GM12865 (cell line): Measurements from ENCODE around the gene SCAF8.

Experiments used
- DNase-seq: peaks from one replicate; pipeline ENCODE4 v3.0.0; 2010; ENCODE audit warnings: low read depth
- H3K4me3 ChIP-seq: 2 replicates; pipeline ENCODE4 v1.5.1; 2011; ENCODE audit warnings: mild to moderate bottlenecking, low read depth, low read length, control low read depth
- CTCF ChIP-seq: IDR thresholded peaks from 2 replicates; pipeline ENCODE4 v1.5.1; 2011; ENCODE audit warnings: low read length, control low read depth, low read depth, inconsistent platforms; ENCODE audit not compliant: insufficient read depth; ENCODE audit errors: missing control alignments

SCAF8 gene

GRCh38 chr6:154865291-154865690, 132.1 kb downstream of the SCAF8 start:
- no peak overlapping the region for H3K4me3 ChIP-seq
- no peak for TF ChIP-seq CTCF
- DNase-seq: no peak

- DNase-seq: peak; percentile 53
- peak; percentile 46 for TF ChIP-seq CTCF
- no peak overlapping the region for H3K4me3 ChIP-seq
Observed at GRCh38 chr6:154868143-154868594, 135.0 kb downstream of the SCAF8 start.

- TF ChIP-seq CTCF: no peak
- H3K4me3 ChIP-seq: no peak overlapping the region
- no peak for DNase-seq
Observed at GRCh38 chr6:154872542-154873114, 139.4 kb downstream of the SCAF8 start.

GRCh38 chr6:154873546-154873945, 140.3 kb downstream of the SCAF8 start:
- TF ChIP-seq CTCF: no peak
- H3K4me3 ChIP-seq: no peak overlapping the region
- DNase-seq: no peak

GRCh38 chr6:154874773-154875592, 141.8 kb downstream of the SCAF8 start:
- no peak for DNase-seq
- no peak overlapping the region for H3K4me3 ChIP-seq
- no peak for TF ChIP-seq CTCF

- DNase-seq: no peak
- no peak overlapping the region for H3K4me3 ChIP-seq
- no peak for TF ChIP-seq CTCF
Observed at GRCh38 chr6:154876486-154877280, 143.5 kb downstream of the SCAF8 start.
